ENCODE data around the gene WNT9B.

Gene WNT9B

GRCh38 chr17:46878055-46878454, 26.7 kb downstream of the WNT9B start:
- TF ChIP-seq FOXP2 (optimal IDR thresholded peaks at IDR 0.05; ENCODE audit: borderline replicate concordance, extremely low read depth, extremely low read length, insufficient read depth) (no peak), POLR2AphosphoS5 (IDR thresholded peaks at IDR 0.05; ENCODE audit: low read depth, low read length) (no peak), REST (IDR thresholded peaks at IDR 0.05; ENCODE audit: insufficient read depth in 1 of 2, low read depth in 2 of 2, low read length in 2 of 2) (no peak), SIN3A (IDR thresholded peaks at IDR 0.05; ENCODE audit: borderline replicate concordance, insufficient read depth, low read length) (no peak), TAF1 (IDR thresholded peaks at IDR 0.05; ENCODE audit: borderline replicate concordance, insufficient read depth, low read length) (no peak)

- TF ChIP-seq FOXP2 (optimal IDR thresholded peaks at IDR 0.05; ENCODE audit: borderline replicate concordance, extremely low read depth, extremely low read length, insufficient read depth), result no peak
- no peak for TF ChIP-seq POLR2AphosphoS5 (IDR thresholded peaks at IDR 0.05; ENCODE audit: low read depth, low read length)
- no peak for TF ChIP-seq SIN3A (IDR thresholded peaks at IDR 0.05; ENCODE audit: borderline replicate concordance, insufficient read depth, low read length)
- TF ChIP-seq REST (IDR thresholded peaks at IDR 0.05; ENCODE audit: insufficient read depth in 1 of 2, low read depth in 2 of 2, low read length in 2 of 2), result no peak
- TF ChIP-seq TAF1 (IDR thresholded peaks at IDR 0.05; ENCODE audit: borderline replicate concordance, insufficient read depth, low read length), result no peak
Observed at GRCh38 chr17:46879101-46879500, 27.7 kb downstream of the WNT9B start.

GRCh38 chr17:46881015-46881414, 29.6 kb downstream of the WNT9B start:
- TF ChIP-seq FOXP2 (optimal IDR thresholded peaks at IDR 0.05; ENCODE audit: borderline replicate concordance, extremely low read depth, extremely low read length, insufficient read depth) (no peak), REST (IDR thresholded peaks at IDR 0.05; ENCODE audit: insufficient read depth in 1 of 2, low read depth in 2 of 2, low read length in 2 of 2) (no peak), TAF1 (IDR thresholded peaks at IDR 0.05; ENCODE audit: borderline replicate concordance, insufficient read depth, low read length) (no peak), SIN3A (IDR thresholded peaks at IDR 0.05; ENCODE audit: borderline replicate concordance, insufficient read depth, low read length) (no peak), POLR2AphosphoS5 (IDR thresholded peaks at IDR 0.05; ENCODE audit: low read depth, low read length) (no peak)

GRCh38 chr17:46882666-46883065, 31.3 kb downstream of the WNT9B start:
- TF ChIP-seq SIN3A (IDR thresholded peaks at IDR 0.05; ENCODE audit: borderline replicate concordance, insufficient read depth, low read length) (no peak), POLR2AphosphoS5 (IDR thresholded peaks at IDR 0.05; ENCODE audit: low read depth, low read length) (no peak), REST (IDR thresholded peaks at IDR 0.05; ENCODE audit: insufficient read depth in 1 of 2, low read depth in 2 of 2, low read length in 2 of 2) (no peak), TAF1 (IDR thresholded peaks at IDR 0.05; ENCODE audit: borderline replicate concordance, insufficient read depth, low read length) (no peak), FOXP2 (optimal IDR thresholded peaks at IDR 0.05; ENCODE audit: borderline replicate concordance, extremely low read depth, extremely low read length, insufficient read depth) (no peak)
